ENCODE data around the gene TMEM179.

The TMEM179 gene

DNA sequence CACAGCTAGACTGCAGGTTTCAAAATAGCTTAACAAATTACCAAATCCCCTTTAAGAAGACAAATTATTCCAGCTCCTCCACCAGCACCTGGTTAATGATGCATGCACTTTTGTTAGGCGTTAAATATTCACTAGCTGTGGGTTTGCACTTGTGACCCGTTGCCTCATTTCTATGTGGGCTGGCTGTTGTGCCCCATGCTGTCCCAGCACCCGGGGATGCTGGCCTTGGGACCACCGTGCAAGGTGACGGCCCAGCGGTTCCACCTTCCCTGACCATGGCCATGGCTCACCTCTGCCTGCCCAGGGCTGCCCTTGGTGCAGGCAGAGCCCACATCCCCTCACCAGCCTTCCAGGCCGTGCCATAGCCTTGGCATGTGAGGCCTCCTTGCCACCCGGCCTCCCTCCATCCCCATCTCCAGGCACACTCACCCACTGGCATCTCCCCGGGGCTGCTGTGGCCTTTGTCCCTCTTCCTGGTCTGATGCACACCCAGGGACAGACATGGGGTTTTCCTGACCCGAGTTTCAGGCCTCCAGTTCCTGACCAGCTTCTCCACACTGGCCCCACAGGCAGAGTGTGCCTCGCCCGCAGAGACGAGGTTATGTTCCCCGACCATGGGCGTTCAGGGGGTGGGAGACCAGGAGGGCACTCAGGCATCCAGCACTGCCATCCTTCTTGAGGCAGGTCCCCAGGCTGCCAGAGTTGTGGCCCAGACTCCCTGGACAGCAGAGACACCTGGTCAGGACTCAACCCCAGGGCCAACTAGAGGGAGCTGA, 45.4 kb downstream of the TMEM179 start:
- Histone ChIP-seq H3K27me3 (ENCODE audit: control insufficient read depth, insufficient read depth, low read length) (no peaks in the 10 kb centered on the region), H3K9me3 (ENCODE audit: control insufficient read depth, insufficient read depth, low read depth, low read length) (no peaks in the 10 kb centered on the region), H3K4me1 (ENCODE audit: control insufficient read depth, insufficient read depth, low read length) (peaks cover 8% of the 10 kb centered on the region; the same call in 1 of the 2 replicates), H3K27ac (ENCODE audit: low read depth, low read length) (no peak overlapping the region), H3K4me3 (ENCODE audit: low read depth, low read length) (no peak overlapping the region), H3K36me3 (ENCODE audit: control insufficient read depth, insufficient read depth, low read length) (no peaks in the 10 kb centered on the region), H3K9ac (ENCODE audit: low read length) (no peak overlapping the region)

DNA sequence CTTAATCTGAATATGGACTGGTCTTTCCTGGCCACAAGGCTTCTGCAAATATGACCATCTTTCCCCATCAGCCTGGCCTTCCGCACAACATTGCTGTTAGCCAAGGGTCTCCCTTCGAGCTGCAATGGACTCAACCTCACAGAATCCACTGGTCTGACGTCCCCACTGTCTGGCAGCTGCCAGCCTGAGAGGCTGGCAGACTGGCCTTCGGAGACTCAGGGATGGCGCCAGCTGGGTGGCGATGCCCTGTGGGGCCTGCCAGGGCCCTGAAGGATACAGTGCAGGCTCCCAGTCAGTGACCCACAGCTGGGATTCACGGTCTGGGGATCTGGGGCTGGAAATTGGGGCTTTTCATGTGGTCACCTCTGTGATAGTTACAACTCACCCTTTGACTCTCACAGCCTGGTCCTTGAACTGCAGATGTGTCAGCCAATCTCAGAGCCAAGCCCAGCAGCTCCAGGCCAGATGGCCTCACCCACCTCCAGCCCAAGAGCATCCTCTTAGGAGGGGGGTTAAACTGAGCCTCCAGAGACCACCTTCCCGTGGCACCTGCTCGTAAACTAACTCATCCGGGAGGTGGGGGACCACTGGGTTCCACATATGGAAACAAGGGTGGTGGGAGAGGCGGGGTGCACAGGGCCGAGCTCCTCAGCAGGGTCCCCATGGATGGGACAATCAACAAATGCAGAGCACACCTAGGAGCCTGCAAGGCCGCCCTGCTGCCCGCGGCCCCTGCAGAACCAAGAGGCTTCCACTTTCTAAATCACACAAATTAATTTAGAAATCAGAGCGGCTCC, 46.1 kb downstream of the TMEM179 start:
- Histone ChIP-seq H3K4me3 (ENCODE audit: low read depth, low read length) (no peak overlapping the region), H3K27me3 (ENCODE audit: control insufficient read depth, insufficient read depth, low read length) (no peaks in the 10 kb centered on the region)

DNA sequence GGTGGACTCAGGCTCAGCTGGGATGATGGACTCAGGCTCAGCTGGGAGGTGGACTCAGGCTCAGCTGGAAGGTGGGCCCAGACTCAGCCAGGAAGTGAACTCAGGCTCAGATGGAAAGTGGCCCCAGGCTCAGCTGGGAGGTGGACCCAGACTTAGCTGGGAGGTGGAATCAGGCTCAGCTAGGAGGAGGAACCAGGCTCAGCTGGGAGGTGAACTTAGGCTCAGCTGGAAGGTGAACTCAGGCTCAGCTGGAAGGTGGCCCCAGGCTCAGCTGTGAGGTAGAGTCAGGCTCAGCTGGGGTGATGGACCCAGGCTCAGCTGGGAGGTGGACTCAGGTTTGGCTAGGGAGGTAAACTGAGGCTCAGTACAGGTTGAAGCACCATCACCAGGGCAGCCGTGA, 46.8 kb downstream of the TMEM179 start:
- Histone ChIP-seq H3K4me1 (ENCODE audit: control insufficient read depth, insufficient read depth, low read length) (no peaks in the 10 kb centered on the region), H3K9ac (ENCODE audit: low read length) (no peak overlapping the region)

More for the DNA sequence above, 46.1 kb downstream of the TMEM179 start:
- no peak overlapping the region for H3K9ac ChIP-seq (ENCODE audit: low read length)
- no peaks in the 10 kb centered on the region for H3K9me3 ChIP-seq (ENCODE audit: control insufficient read depth, insufficient read depth, low read depth, low read length)
- no peak overlapping the region for H3K27ac ChIP-seq (ENCODE audit: low read depth, low read length)
- H3K36me3 ChIP-seq (ENCODE audit: control insufficient read depth, insufficient read depth, low read length), result no peaks in the 10 kb centered on the region
- 0 out of 2 replicates have a peak, but pooled peaks cover under 1% of the 10 kb centered on the region for H3K4me1 ChIP-seq (ENCODE audit: control insufficient read depth, insufficient read depth, low read length)

DNA sequence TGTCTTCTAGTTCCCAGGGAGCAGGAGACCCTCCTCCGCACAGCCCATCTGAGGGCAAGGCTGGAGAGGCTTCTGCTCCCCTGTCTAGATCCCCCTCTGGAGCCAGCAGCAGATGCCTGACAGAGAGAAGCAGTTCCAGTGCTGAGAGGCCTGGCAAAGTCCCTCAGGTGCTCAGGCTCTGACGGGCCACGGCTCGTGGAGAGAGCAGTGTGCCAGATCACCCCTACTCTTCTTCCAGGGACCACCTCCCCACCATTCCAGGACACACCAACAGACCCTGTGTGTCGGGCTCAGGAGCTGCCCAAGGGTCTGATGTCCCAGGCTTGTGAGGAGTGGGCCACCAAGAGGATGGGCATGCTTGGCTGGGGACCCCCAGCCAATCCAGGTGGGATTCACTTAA, 47.5 kb downstream of the TMEM179 start:
- H3K4me1 ChIP-seq (ENCODE audit: control insufficient read depth, insufficient read depth, low read length), result no peaks in the 10 kb centered on the region
- H3K27ac ChIP-seq (ENCODE audit: low read depth, low read length), result no peak overlapping the region

More for the DNA sequence above, 46.8 kb downstream of the TMEM179 start:
- no peak overlapping the region for H3K4me3 ChIP-seq (ENCODE audit: low read depth, low read length)
- no peaks in the 10 kb centered on the region for H3K36me3 ChIP-seq (ENCODE audit: control insufficient read depth, insufficient read depth, low read length)
- H3K27ac ChIP-seq (ENCODE audit: low read depth, low read length), result no peak overlapping the region
- H3K27me3 ChIP-seq (ENCODE audit: control insufficient read depth, insufficient read depth, low read length), result no peaks in the 10 kb centered on the region
- no peaks in the 10 kb centered on the region for H3K9me3 ChIP-seq (ENCODE audit: control insufficient read depth, insufficient read depth, low read depth, low read length)

DNA sequence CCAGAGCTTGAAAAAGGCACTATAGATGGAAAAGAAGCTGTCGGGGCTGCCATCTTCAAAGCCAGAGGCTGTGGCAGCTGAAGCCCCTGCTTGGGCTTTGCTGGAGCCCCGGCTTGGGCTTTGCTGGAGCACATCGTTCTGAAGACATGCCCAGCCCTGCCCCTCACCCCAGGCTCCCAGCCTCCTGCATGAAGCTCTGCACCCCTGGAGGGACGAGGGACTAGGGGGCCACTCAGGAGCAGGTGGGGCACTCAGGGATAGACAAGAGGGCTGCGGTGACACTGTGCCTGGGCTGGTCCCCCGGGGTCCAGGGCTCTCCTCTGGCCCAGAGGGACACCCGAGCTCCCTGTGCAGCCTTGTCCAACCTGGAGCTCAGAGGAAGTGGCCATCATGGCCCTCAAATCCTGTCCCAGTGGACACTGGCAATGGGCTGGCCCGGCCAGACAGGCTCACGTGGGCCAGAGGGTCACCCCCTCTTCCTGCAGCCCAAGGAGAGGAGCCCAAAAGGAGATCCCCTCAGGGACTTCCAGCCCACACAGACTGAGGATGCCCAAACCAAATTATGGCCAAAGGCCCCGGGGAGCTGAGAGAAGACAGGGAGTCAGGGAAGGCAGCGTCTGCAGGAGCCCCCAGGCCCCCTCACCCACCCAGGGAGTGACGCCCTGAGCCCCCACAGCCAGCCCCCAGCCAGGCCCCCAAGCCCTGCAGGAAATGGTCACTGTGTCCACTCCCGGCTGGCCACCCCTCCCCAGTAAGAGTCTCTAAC, 48.1 kb downstream of the TMEM179 start:
- Histone ChIP-seq H3K4me1 (ENCODE audit: control insufficient read depth, insufficient read depth, low read length) (no peaks in the 10 kb centered on the region), H3K9ac (ENCODE audit: low read length) (no peak overlapping the region), H3K27me3 (ENCODE audit: control insufficient read depth, insufficient read depth, low read length) (no peaks in the 10 kb centered on the region), H3K4me3 (ENCODE audit: low read depth, low read length) (no peak overlapping the region), H3K27ac (ENCODE audit: low read depth, low read length) (no peak overlapping the region), H3K36me3 (ENCODE audit: control insufficient read depth, insufficient read depth, low read length) (no peaks in the 10 kb centered on the region), H3K9me3 (ENCODE audit: control insufficient read depth, insufficient read depth, low read depth, low read length) (no peaks in the 10 kb centered on the region)

More for the DNA sequence above, 47.5 kb downstream of the TMEM179 start:
- Histone ChIP-seq H3K9me3 (ENCODE audit: control insufficient read depth, insufficient read depth, low read depth, low read length) (no peaks in the 10 kb centered on the region), H3K36me3 (ENCODE audit: control insufficient read depth, insufficient read depth, low read length) (no peaks in the 10 kb centered on the region), H3K27me3 (ENCODE audit: control insufficient read depth, insufficient read depth, low read length) (no peaks in the 10 kb centered on the region), H3K9ac (ENCODE audit: low read length) (no peak overlapping the region), H3K4me3 (ENCODE audit: low read depth, low read length) (no peak overlapping the region)

DNA sequence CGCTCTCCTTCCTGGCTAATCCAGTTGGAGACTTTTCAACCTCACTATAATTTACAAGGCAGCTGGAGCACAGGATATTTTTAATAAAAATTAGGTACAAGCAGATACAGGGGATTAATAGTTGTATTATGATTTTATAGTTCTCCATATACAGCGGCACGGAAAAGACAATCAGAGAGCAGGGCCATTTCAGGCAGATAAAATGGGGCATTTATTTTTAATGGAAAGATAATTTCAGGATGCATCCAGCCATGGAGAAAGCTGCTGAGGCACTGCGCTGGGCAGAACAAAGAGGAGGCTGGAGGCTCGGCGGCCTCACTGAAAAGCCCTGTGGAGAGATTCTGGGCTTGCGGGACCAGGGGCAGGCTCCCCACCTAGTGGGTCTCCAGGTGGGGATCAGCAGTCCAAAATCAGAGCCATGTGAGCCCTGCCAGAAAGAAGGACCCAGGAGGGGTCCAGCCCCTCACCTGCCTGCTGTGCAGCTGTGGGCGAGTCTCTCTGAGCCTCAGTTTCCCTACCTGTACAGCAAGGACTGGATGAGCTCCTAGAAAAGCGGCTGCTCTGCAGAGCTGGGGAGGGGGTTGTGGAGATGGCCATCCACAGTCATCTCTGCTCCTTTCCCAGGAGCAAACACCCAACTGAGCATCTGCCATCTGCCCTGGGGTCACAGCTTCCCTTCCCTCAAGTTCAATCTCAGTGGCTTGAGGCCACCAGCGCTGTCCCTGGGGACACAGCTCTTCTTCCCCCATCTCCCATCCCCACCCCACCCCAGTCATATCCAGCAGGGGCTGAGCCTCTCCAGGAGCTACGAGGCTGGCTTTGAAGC, 48.9 kb downstream of the TMEM179 start:
- Histone ChIP-seq H3K4me3 (ENCODE audit: low read depth, low read length) (no peak overlapping the region), H3K9ac (ENCODE audit: low read length) (no peak overlapping the region), H3K27me3 (ENCODE audit: control insufficient read depth, insufficient read depth, low read length) (no peaks in the 10 kb centered on the region), H3K27ac (ENCODE audit: low read depth, low read length) (no peak overlapping the region), H3K4me1 (ENCODE audit: control insufficient read depth, insufficient read depth, low read length) (no peaks in the 10 kb centered on the region), H3K36me3 (ENCODE audit: control insufficient read depth, insufficient read depth, low read length) (no peaks in the 10 kb centered on the region), H3K9me3 (ENCODE audit: control insufficient read depth, insufficient read depth, low read depth, low read length) (no peaks in the 10 kb centered on the region)

DNA sequence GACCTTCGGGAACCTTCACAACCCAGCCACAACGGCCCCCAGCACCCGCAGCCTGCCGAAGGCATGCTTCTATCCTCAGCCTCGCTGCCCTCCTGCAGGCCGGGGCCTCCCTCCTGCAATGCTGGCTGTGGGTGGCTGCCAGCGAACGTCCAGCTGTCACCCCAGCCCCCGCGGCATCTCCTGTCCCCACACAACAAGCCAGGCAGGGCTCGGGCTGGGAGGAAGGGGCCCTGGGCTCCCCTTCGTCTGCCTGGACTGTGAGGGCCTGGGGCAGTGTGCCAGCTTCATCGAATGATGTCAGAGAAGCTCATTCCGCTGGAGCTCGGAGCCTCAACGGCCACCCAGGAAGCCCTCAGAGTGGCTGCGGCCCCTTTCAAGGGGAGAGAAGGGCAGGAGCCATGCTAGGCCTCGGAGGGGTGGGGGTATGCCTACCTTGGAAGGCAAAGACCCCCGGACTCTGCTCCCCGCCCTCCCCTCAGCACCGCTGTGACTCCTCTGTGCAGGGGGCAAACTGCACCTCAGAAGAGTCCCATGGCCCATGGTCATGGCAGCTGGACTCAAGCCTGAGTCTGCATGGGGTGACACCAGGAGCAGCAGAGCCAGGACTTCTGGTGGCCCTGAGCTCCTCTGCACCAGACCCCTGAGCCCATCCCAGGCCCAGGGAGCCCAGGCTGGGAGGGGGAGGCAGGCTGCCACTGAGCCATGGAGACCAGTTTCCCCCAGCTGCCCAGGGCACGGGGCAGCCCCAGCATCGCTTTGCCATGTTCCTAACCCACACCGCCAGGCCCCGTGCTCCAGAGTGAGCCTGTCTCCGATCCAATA, 49.8 kb downstream of the TMEM179 start:
- H3K36me3 ChIP-seq (ENCODE audit: control insufficient read depth, insufficient read depth, low read length), result no peaks in the 10 kb centered on the region
- no peaks in the 10 kb centered on the region for H3K4me1 ChIP-seq (ENCODE audit: control insufficient read depth, insufficient read depth, low read length)
- H3K27me3 ChIP-seq (ENCODE audit: control insufficient read depth, insufficient read depth, low read length), result no peaks in the 10 kb centered on the region
- no peak overlapping the region for H3K9ac ChIP-seq (ENCODE audit: low read length)
- H3K27ac ChIP-seq (ENCODE audit: low read depth, low read length), result no peak overlapping the region
- no peak overlapping the region for H3K4me3 ChIP-seq (ENCODE audit: low read depth, low read length)
- H3K9me3 ChIP-seq (ENCODE audit: control insufficient read depth, insufficient read depth, low read depth, low read length), result 0 out of 2 replicates have a peak, but pooled peaks cover 5% of the 10 kb centered on the region

DNA sequence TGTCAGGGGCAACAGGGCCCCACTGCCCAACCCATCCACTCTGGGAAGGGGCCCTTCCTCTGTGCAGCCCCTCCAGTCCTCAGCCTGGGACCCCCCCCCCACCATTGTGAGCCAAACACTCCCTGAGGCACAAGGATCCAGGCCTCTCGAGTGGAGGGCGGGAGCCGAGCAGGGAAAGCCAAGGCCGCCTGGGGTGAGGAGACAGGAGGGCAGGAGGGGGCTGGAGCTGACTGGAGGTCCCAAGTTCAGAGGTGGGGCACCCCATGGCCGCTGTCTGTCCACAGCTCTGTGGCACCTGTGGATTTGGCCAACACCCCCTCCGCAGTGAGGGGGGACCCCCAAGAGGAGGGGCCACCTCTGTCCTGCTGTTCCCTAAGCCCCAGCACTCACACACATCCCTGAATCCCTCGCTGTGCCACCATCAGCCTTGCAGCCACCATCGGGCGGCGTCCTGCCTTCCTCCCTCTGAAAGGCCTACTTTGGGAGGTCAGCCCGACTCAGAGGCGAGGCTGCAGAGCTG, 50.4 kb downstream of the TMEM179 start:
- no peaks in the 10 kb centered on the region for H3K36me3 ChIP-seq (ENCODE audit: control insufficient read depth, insufficient read depth, low read length)
- no peak overlapping the region for H3K4me3 ChIP-seq (ENCODE audit: low read depth, low read length)
- no peaks in the 10 kb centered on the region; the same call in 1 of the 2 replicates for H3K27me3 ChIP-seq (ENCODE audit: control insufficient read depth, insufficient read depth, low read length)
- H3K9me3 ChIP-seq (ENCODE audit: control insufficient read depth, insufficient read depth, low read depth, low read length), result 0 out of 2 replicates have a peak, but pooled peaks cover 5% of the 10 kb centered on the region
- peaks cover 4% of the 10 kb centered on the region for H3K4me1 ChIP-seq (ENCODE audit: control insufficient read depth, insufficient read depth, low read length)
- H3K9ac ChIP-seq (ENCODE audit: low read length), result no peak overlapping the region
- no peak overlapping the region for H3K27ac ChIP-seq (ENCODE audit: low read depth, low read length)

DNA sequence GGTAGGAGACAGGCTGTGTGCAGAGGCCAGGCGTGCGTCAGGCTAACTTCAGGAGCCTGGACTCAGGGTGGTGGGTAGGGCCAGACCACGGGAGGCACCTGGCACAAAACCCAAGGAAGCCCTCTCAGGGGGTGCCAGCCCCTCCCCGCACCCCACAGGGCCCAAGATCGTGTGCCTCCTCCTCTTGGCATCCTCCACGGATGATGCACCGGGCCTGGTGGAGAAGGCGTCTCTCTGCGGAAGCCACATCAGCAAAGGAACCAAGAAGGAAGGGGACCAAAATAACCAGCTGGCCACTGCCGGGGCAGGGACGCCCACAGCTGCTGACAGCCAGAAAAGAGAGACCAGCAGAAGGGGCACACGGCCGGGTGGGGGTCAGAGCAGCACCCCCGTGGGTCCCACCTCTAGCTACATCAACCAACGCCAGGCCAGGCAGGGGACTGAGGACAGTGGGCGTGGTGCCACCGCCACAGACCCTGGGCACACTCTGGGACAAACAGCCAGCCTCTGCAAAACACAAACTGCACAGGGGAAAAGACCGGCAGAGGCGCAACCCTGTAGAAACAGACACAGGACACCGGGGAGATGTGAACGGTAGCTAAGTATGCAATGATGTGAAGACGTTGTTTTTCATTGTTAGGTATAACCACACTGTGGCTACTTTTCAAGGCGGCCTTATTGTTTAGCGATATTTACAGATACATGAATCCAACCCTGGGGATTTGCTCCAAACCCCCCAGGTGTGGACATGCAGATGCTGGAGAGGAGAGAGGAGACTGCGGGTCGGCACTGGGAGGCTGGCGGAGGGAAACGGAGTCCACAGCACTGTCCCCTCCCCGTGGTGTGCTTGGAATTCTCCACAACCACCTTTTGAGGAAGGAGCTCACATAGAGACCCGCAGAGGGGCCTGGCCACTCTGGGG, 51.1 kb downstream of the TMEM179 start:
- no peaks in the 10 kb centered on the region; the same call in 1 of the 2 replicates for H3K27me3 ChIP-seq (ENCODE audit: control insufficient read depth, insufficient read depth, low read length)
- no peaks in the 10 kb centered on the region for H3K36me3 ChIP-seq (ENCODE audit: control insufficient read depth, insufficient read depth, low read length)
- H3K4me3 ChIP-seq (ENCODE audit: low read depth, low read length), result no peak overlapping the region
- H3K27ac ChIP-seq (ENCODE audit: low read depth, low read length), result no peak overlapping the region
- no peak overlapping the region for H3K9ac ChIP-seq (ENCODE audit: low read length)
- peaks cover 8% of the 10 kb centered on the region for H3K4me1 ChIP-seq (ENCODE audit: control insufficient read depth, insufficient read depth, low read length)
- 0 out of 2 replicates have a peak, but pooled peaks cover 5% of the 10 kb centered on the region for H3K9me3 ChIP-seq (ENCODE audit: control insufficient read depth, insufficient read depth, low read depth, low read length)
